ENCODE measurements around the gene PTGR2.
"Not testable (repeated sequence)": the region's sequence is repeated elsewhere in the genome, so short reads cannot be mapped to it uniquely, and the experiment has no call there.

The PTGR2 gene

GRCh38 chr14:73863209-73863608 is 11.6 kb downstream of the PTGR2 start:
- 88% methylated on average over 1 of the region's 2 CpGs for WGBS (ENCODE audit: insufficient coverage)
- no peak overlapping the region for H3K27ac ChIP-seq (ENCODE audit: insufficient read depth in 1 of 2, low read depth in 1 of 2, low read length in 2 of 2, poor library complexity in 1 of 2, severe bottlenecking in 2 of 2)
- no peak overlapping the region for H3K4me3 ChIP-seq (ENCODE audit: control insufficient read depth in 1 of 7, extremely low read depth in 1 of 7, insufficient read depth in 4 of 7, low read depth in 2 of 7, low read length in 6 of 7)
- no peaks in the 10 kb centered on the region for H3K27me3 ChIP-seq (replicated peaks in 2 of 5; ENCODE audit: control insufficient read depth in 4 of 5, insufficient read depth in 5 of 5, low read length in 4 of 5)
- peaks cover 0 to 13% (median 6%) of the 10 kb centered on the region in 4 experiments for H3K36me3 ChIP-seq (ENCODE audit: control insufficient read depth in 4 of 4, insufficient read depth in 4 of 4, low read length in 3 of 4)
- ChIA-PET POLR2A (no interaction called here), CTCF (interaction anchor here (1.1 kb wide), 1 partner anchor 146 kb away, joined by 4 read pairs; no protein-coding TSS in a partner anchor)
- DNase-seq = no peak
- H3K4me1 ChIP-seq (ENCODE audit: control extremely low read depth in 1 of 4, control insufficient read depth in 4 of 4, insufficient read depth in 4 of 4, low read length in 3 of 4) = no peaks in the 10 kb centered on the region
- H3K9me3 ChIP-seq (ENCODE audit: control extremely low read depth in 1 of 5, control insufficient read depth in 4 of 5, insufficient read depth in 2 of 5, low read depth in 1 of 5, low read length in 4 of 5) = no peaks in the 10 kb centered on the region

- H3K27ac ChIP-seq (ENCODE audit: insufficient read depth in 1 of 2, low read depth in 1 of 2, low read length in 2 of 2, poor library complexity in 1 of 2, severe bottlenecking in 2 of 2) = no peak overlapping the region
- ChIA-PET POLR2A (interaction anchor here (0.6 kb wide), 1 partner anchor 8 kb away, joined by 3 read pairs; no protein-coding TSS in a partner anchor), CTCF (interaction anchor here (1.2 to 1.6 kb wide), 2 partner anchors 14 to 147 kb away, joined by 3 to 4 read pairs; partner anchors contain the start of gene PTGR2)
- WGBS (ENCODE audit: insufficient coverage) = 100% methylated on average over 5 of the region's 8 CpGs
- H3K4me3 ChIP-seq (ENCODE audit: control insufficient read depth in 1 of 7, extremely low read depth in 1 of 7, insufficient read depth in 4 of 7, low read depth in 2 of 7, low read length in 6 of 7) = no peak overlapping the region
- H3K27me3 ChIP-seq (replicated peaks in 2 of 5; ENCODE audit: control insufficient read depth in 4 of 5, insufficient read depth in 5 of 5, low read length in 4 of 5) = no peaks in the 10 kb centered on the region
- H3K36me3 ChIP-seq (ENCODE audit: control insufficient read depth in 4 of 4, insufficient read depth in 4 of 4, low read length in 3 of 4) = peaks cover 0 to 13% (median 6%) of the 10 kb centered on the region in 4 experiments
- no peak for DNase-seq
- no peaks in the 10 kb centered on the region for H3K9me3 ChIP-seq (ENCODE audit: control extremely low read depth in 1 of 5, control insufficient read depth in 4 of 5, insufficient read depth in 2 of 5, low read depth in 1 of 5, low read length in 4 of 5)
- no peaks in the 10 kb centered on the region for H3K4me1 ChIP-seq (ENCODE audit: control extremely low read depth in 1 of 4, control insufficient read depth in 4 of 4, insufficient read depth in 4 of 4, low read length in 3 of 4)
Observed at GRCh38 chr14:73865534-73866113, 14.0 kb downstream of the PTGR2 start.

- H3K27me3 ChIP-seq (replicated peaks in 2 of 5; ENCODE audit: control insufficient read depth in 4 of 5, insufficient read depth in 5 of 5, low read length in 4 of 5); H3K4me3 ChIP-seq (ENCODE audit: control insufficient read depth in 1 of 7, extremely low read depth in 1 of 7, insufficient read depth in 4 of 7, low read depth in 2 of 7, low read length in 6 of 7); H3K27ac ChIP-seq (ENCODE audit: insufficient read depth in 1 of 2, low read depth in 1 of 2, low read length in 2 of 2, poor library complexity in 1 of 2, severe bottlenecking in 2 of 2); H3K9me3 ChIP-seq (ENCODE audit: control extremely low read depth in 1 of 5, control insufficient read depth in 4 of 5, insufficient read depth in 2 of 5, low read depth in 1 of 5, low read length in 4 of 5); H3K36me3 ChIP-seq (ENCODE audit: control insufficient read depth in 4 of 4, insufficient read depth in 4 of 4, low read length in 3 of 4); DNase-seq; H3K4me1 ChIP-seq (ENCODE audit: control extremely low read depth in 1 of 4, control insufficient read depth in 4 of 4, insufficient read depth in 4 of 4, low read length in 3 of 4): not testable (repeated sequence)
- POLR2A ChIA-PET = interaction anchor here (0.6 kb wide), 1 partner anchor 1625 kb away, joined by 3 read pairs; no protein-coding TSS in a partner anchor
- 100% methylated on average over 7 of the region's 11 CpGs for WGBS (ENCODE audit: insufficient coverage)
- CTCF ChIA-PET = interaction anchor here (1.1 kb wide), 2 partner anchors 28 to 142 kb away, joined by 3 to 5 read pairs; no protein-coding TSS in a partner anchor
Observed at GRCh38 chr14:73869754-73870153, 18.1 kb downstream of the PTGR2 start.

GRCh38 chr14:73870525-73871235 is 19.0 kb downstream of the PTGR2 start:
- Histone ChIP-seq H3K4me1 (ENCODE audit: control extremely low read depth in 1 of 4, control insufficient read depth in 4 of 4, insufficient read depth in 4 of 4, low read length in 3 of 4) (no peaks in the 10 kb centered on the region), H3K4me3 (ENCODE audit: control insufficient read depth in 1 of 7, extremely low read depth in 1 of 7, insufficient read depth in 4 of 7, low read depth in 2 of 7, low read length in 6 of 7) (no peak overlapping the region), H3K27me3 (replicated peaks in 2 of 5; ENCODE audit: control insufficient read depth in 4 of 5, insufficient read depth in 5 of 5, low read length in 4 of 5) (no peaks in the 10 kb centered on the region), H3K9me3 (ENCODE audit: control extremely low read depth in 1 of 5, control insufficient read depth in 4 of 5, insufficient read depth in 2 of 5, low read depth in 1 of 5, low read length in 4 of 5) (no peaks in the 10 kb centered on the region), H3K36me3 (ENCODE audit: control insufficient read depth in 4 of 4, insufficient read depth in 4 of 4, low read length in 3 of 4) (peaks cover 0 to 6% (median under 1%) of the 10 kb centered on the region in 4 experiments), H3K27ac (ENCODE audit: insufficient read depth in 1 of 2, low read depth in 1 of 2, low read length in 2 of 2, poor library complexity in 1 of 2, severe bottlenecking in 2 of 2) (no peak overlapping the region)
- ChIA-PET CTCF (interaction anchor here (1.1 to 1.3 kb wide), 3 partner anchors 27 to 143 kb away, joined by 3 to 5 read pairs (median 3); no protein-coding TSS in a partner anchor), POLR2A (interaction anchor here (0.6 kb wide), 1 partner anchor 19 kb away, joined by 6 read pairs; the partner anchor contains the start of gene PTGR2)
- DNase-seq = no peak
- no CpG with 5 or more reads among the region's 2 CpGs for WGBS (ENCODE audit: insufficient coverage)

- H3K9me3 ChIP-seq (ENCODE audit: control extremely low read depth in 1 of 5, control insufficient read depth in 4 of 5, insufficient read depth in 2 of 5, low read depth in 1 of 5, low read length in 4 of 5) = no peaks in the 10 kb centered on the region
- DNase-seq = no peak
- ChIA-PET POLR2A (no interaction called here), CTCF (interaction anchor here (1.2 kb wide), 1 partner anchor 21 kb away, joined by 3 read pairs; no protein-coding TSS in a partner anchor)
- no peaks in the 10 kb centered on the region for H3K4me1 ChIP-seq (ENCODE audit: control extremely low read depth in 1 of 4, control insufficient read depth in 4 of 4, insufficient read depth in 4 of 4, low read length in 3 of 4)
- no peak overlapping the region for H3K27ac ChIP-seq (ENCODE audit: insufficient read depth in 1 of 2, low read depth in 1 of 2, low read length in 2 of 2, poor library complexity in 1 of 2, severe bottlenecking in 2 of 2)
- H3K27me3 ChIP-seq (replicated peaks in 2 of 5; ENCODE audit: control insufficient read depth in 4 of 5, insufficient read depth in 5 of 5, low read length in 4 of 5) = no peaks in the 10 kb centered on the region
- peaks cover 0 to 6% (median under 1%) of the 10 kb centered on the region in 4 experiments for H3K36me3 ChIP-seq (ENCODE audit: control insufficient read depth in 4 of 4, insufficient read depth in 4 of 4, low read length in 3 of 4)
- no peak overlapping the region for H3K4me3 ChIP-seq (ENCODE audit: control insufficient read depth in 1 of 7, extremely low read depth in 1 of 7, insufficient read depth in 4 of 7, low read depth in 2 of 7, low read length in 6 of 7)
- 100% methylated on average over 2 of the region's 3 CpGs for WGBS (ENCODE audit: insufficient coverage)
Observed at GRCh38 chr14:73873660-73874059, 22.0 kb downstream of the PTGR2 start.

- Histone ChIP-seq H3K27me3 (replicated peaks in 2 of 5; ENCODE audit: control insufficient read depth in 4 of 5, insufficient read depth in 5 of 5, low read length in 4 of 5) (no peaks in the 10 kb centered on the region), H3K27ac (ENCODE audit: insufficient read depth in 1 of 2, low read depth in 1 of 2, low read length in 2 of 2, poor library complexity in 1 of 2, severe bottlenecking in 2 of 2) (no peak overlapping the region), H3K36me3 (ENCODE audit: control insufficient read depth in 4 of 4, insufficient read depth in 4 of 4, low read length in 3 of 4) (peaks cover 0 to 2% (median 0%) of the 10 kb centered on the region in 4 experiments), H3K4me1 (ENCODE audit: control extremely low read depth in 1 of 4, control insufficient read depth in 4 of 4, insufficient read depth in 4 of 4, low read length in 3 of 4) (peaks cover 0 to 4% (median 0%) of the 10 kb centered on the region in 4 experiments), H3K9me3 (ENCODE audit: control extremely low read depth in 1 of 5, control insufficient read depth in 4 of 5, insufficient read depth in 2 of 5, low read depth in 1 of 5, low read length in 4 of 5) (no peaks in the 10 kb centered on the region), H3K4me3 (ENCODE audit: control insufficient read depth in 1 of 7, extremely low read depth in 1 of 7, insufficient read depth in 4 of 7, low read depth in 2 of 7, low read length in 6 of 7) (no peak overlapping the region)
- no peak for DNase-seq
- CTCF ChIA-PET = no interaction called here
- POLR2A ChIA-PET = no interaction called here
- WGBS (ENCODE audit: insufficient coverage) = 100% methylated on average over 3 of the region's 3 CpGs
Observed at GRCh38 chr14:73877790-73878189, 26.2 kb downstream of the PTGR2 start.

- H3K27ac ChIP-seq (ENCODE audit: insufficient read depth in 1 of 2, low read depth in 1 of 2, low read length in 2 of 2, poor library complexity in 1 of 2, severe bottlenecking in 2 of 2) = no peak overlapping the region
- no peaks in the 10 kb centered on the region for H3K27me3 ChIP-seq (replicated peaks in 2 of 5; ENCODE audit: control insufficient read depth in 4 of 5, insufficient read depth in 5 of 5, low read length in 4 of 5)
- no peaks in the 10 kb centered on the region for H3K9me3 ChIP-seq (ENCODE audit: control extremely low read depth in 1 of 5, control insufficient read depth in 4 of 5, insufficient read depth in 2 of 5, low read depth in 1 of 5, low read length in 4 of 5)
- 98% methylated on average over 6 of the region's 6 CpGs for WGBS (ENCODE audit: insufficient coverage)
- ChIA-PET POLR2A (no interaction called here), CTCF (no interaction called here)
- H3K36me3 ChIP-seq (ENCODE audit: control insufficient read depth in 4 of 4, insufficient read depth in 4 of 4, low read length in 3 of 4) = peaks cover 0 to 2% (median 0%) of the 10 kb centered on the region in 4 experiments
- no peak overlapping the region for H3K4me3 ChIP-seq (ENCODE audit: control insufficient read depth in 1 of 7, extremely low read depth in 1 of 7, insufficient read depth in 4 of 7, low read depth in 2 of 7, low read length in 6 of 7)
- H3K4me1 ChIP-seq (ENCODE audit: control extremely low read depth in 1 of 4, control insufficient read depth in 4 of 4, insufficient read depth in 4 of 4, low read length in 3 of 4) = peaks cover 0 to 4% (median 0%) of the 10 kb centered on the region in 4 experiments
- DNase-seq = no peak
Observed at GRCh38 chr14:73878436-73878835, 26.8 kb downstream of the PTGR2 start.
